Nephron progenitor cell (in vitro differentiated cells): ENCODE data around the gene GPRC5D.
A peak's percentile ranks its signal among the peaks of the same experiment; 100 is the strongest.

Experiments
- DNase-seq: peaks from one replicate; pipeline ENCODE4 v3.0.0; 2021
- H3K27ac Mint-ChIP-seq: 2 replicates; pipeline ENCODE4 v1.8.0; 2021; ENCODE audit warnings: mild to moderate bottlenecking, moderate library complexity, mixed read lengths
- H3K27me3 Mint-ChIP-seq: 2 replicates; pipeline ENCODE4 v1.8.0; 2021; ENCODE audit warnings: mild to moderate bottlenecking, low read depth, mixed read lengths; ENCODE audit not compliant: poor library complexity
- H3K36me3 Mint-ChIP-seq: 2 replicates; pipeline ENCODE4 v1.8.0; 2021; ENCODE audit warnings: low read depth, mixed read lengths
- H3K4me1 Mint-ChIP-seq: 2 replicates; pipeline ENCODE4 v1.8.0; 2021; ENCODE audit warnings: mixed read lengths
- H3K4me3 Mint-ChIP-seq: 2 replicates; pipeline ENCODE4 v1.8.0; 2021; ENCODE audit warnings: mild to moderate bottlenecking, moderate library complexity, mixed read lengths
- H3K9me3 Mint-ChIP-seq: 2 replicates; pipeline ENCODE4 v1.8.0; 2021; ENCODE audit warnings: mild to moderate bottlenecking, moderate library complexity, mixed read lengths
- TF ChIP-seq, protein P1 (sequence below): fragments of 200-600 bp; sonication (generic); IDR thresholded peaks from 2 replicates; pipeline ENCODE4 v1.5.0; 2021; ENCODE audit warnings: antibody characterized with exemption

GPRC5D gene

DNA sequence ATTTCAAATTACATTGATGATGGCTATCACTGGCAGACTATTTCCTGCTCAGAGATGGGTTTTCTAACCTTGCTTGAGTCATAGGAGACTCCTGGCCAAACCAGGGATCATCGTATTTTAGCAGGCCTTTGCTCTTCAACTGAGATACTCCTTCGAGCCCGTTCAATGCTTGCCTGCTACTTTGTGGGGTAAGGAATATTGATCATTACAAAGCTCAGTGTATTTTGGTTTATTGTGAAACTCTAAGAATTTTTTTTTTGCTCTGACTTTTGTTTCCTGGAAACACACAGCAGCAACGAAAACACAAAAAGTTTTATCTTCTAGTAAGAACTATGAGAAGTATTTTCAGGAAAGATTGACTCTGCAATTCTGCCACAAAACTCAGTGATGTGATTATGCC is 4.1 kb downstream of the GPRC5D start:
- Mint-ChIP-seq H3K27me3 (peaks cover 11% of the 10 kb centered on the region), H3K4me1 (no peaks in the 10 kb centered on the region), H3K4me3 (no peak overlapping the region), H3K9me3 (peaks cover 5% of the 10 kb centered on the region), H3K27ac (no peak overlapping the region), H3K36me3 (peaks cover 5% of the 10 kb centered on the region)
- TF ChIP-seq, protein P1, sequence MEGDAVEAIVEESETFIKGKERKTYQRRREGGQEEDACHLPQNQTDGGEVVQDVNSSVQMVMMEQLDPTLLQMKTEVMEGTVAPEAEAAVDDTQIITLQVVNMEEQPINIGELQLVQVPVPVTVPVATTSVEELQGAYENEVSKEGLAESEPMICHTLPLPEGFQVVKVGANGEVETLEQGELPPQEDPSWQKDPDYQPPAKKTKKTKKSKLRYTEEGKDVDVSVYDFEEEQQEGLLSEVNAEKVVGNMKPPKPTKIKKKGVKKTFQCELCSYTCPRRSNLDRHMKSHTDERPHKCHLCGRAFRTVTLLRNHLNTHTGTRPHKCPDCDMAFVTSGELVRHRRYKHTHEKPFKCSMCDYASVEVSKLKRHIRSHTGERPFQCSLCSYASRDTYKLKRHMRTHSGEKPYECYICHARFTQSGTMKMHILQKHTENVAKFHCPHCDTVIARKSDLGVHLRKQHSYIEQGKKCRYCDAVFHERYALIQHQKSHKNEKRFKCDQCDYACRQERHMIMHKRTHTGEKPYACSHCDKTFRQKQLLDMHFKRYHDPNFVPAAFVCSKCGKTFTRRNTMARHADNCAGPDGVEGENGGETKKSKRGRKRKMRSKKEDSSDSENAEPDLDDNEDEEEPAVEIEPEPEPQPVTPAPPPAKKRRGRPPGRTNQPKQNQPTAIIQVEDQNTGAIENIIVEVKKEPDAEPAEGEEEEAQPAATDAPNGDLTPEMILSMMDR = no peak
- DNase-seq = no peak

DNA sequence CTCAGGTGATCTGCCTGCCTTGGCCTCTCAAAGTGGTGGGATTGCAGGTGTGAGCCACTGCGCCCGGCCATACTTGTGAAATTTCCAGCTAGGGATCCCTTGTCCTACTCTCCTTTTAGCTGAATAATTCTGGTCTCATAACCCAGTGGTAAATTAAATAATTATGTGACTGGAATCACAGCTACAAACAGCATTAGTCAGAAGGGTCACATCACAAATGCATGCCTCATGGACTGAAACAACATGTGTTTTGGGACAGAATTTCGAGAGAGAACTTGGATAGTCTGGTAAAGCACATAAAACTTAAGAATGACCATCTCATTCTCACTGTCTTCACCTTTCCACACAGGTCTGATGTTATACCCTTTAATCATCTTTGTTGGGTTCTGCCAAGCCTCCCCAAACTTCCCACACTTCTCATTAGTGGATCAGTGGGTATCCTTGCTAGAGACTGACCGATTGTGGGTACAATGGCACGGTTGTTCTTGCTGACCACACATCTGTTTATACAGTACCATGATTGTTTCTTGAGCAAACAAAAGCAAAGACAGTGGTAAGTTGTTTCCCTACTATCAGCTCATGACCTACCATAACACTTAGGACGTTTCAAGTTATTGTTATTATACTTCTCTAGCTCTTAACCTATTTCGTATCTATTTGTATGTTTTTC is 5.1 kb downstream of the GPRC5D start:
- Mint-ChIP-seq H3K4me1 (no peaks in the 10 kb centered on the region), H3K36me3 (peaks cover 5% of the 10 kb centered on the region), H3K4me3 (no peak overlapping the region), H3K27me3 (peaks cover 11% of the 10 kb centered on the region), H3K27ac (no peak overlapping the region), H3K9me3 (peaks cover 5% of the 10 kb centered on the region)
- DNase-seq = no peak
- TF ChIP-seq, protein P1 = no peak

DNA sequence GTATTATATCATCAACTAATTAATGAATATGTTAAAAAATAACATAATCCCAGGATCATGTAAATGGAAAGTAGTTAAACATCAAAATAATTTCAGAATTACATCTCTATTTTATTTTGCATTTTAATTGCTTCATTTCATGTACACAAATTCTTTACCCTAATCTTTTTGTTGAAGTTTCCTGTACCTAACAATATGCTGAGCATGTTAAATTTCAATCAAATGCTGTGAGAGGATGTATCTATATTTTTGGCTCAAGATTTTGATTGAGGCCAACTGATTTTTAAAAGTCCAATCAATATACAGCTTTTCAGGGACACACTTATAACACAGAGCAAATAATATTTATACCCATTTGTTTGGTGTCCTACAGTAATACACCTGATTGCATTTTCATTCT is 6.4 kb downstream of the GPRC5D start:
- peaks cover 11% of the 10 kb centered on the region for H3K27me3 Mint-ChIP-seq
- H3K27ac Mint-ChIP-seq = no peak overlapping the region
- DNase-seq = no peak
- H3K36me3 Mint-ChIP-seq = peaks cover 5% of the 10 kb centered on the region
- no peak overlapping the region for H3K4me3 Mint-ChIP-seq
- peaks cover 5% of the 10 kb centered on the region for H3K9me3 Mint-ChIP-seq
- H3K4me1 Mint-ChIP-seq = no peaks in the 10 kb centered on the region
- TF ChIP-seq, protein P1 = no peak

DNA sequence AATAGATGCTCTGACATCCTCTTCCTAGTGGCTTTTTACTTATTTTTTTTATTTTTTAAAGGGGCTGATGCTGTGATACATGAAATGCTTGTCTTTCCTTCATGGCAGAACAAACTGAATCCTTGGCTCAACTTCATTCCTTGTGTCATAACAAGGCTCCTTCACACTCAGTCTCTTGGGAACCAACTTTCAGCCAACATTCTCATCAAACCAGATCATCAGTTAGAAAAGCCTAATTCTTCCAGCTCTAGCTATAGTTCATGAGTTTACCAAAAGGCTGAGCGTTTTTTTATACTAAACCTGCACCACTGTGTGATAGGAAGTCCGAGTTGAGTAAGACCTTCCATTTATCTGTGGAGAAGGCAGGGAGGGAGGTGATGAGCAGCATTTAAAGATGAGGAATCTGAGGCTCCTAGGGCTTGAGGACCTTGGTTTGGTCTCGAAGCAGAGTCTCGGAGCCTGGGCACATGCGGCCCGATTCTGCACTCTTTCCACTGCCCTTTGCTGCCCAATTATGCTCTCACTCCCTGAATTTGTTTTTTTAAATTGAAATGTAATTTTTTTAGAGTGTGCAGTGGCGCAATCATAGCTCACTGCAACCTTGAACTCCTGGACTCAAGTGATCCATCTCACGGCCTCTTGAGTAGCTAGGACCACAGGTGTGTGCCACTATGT is 8.2 kb downstream of the GPRC5D start:
- DNase-seq = no peak
- Mint-ChIP-seq H3K9me3 (no peaks in the 10 kb centered on the region), H3K27me3 (peaks cover 8% of the 10 kb centered on the region), H3K4me1 (peaks cover 7% of the 10 kb centered on the region), H3K36me3 (no peaks in the 10 kb centered on the region), H3K4me3 (no peak overlapping the region), H3K27ac (no peak overlapping the region)
- TF ChIP-seq, protein P1 = no peak

DNA sequence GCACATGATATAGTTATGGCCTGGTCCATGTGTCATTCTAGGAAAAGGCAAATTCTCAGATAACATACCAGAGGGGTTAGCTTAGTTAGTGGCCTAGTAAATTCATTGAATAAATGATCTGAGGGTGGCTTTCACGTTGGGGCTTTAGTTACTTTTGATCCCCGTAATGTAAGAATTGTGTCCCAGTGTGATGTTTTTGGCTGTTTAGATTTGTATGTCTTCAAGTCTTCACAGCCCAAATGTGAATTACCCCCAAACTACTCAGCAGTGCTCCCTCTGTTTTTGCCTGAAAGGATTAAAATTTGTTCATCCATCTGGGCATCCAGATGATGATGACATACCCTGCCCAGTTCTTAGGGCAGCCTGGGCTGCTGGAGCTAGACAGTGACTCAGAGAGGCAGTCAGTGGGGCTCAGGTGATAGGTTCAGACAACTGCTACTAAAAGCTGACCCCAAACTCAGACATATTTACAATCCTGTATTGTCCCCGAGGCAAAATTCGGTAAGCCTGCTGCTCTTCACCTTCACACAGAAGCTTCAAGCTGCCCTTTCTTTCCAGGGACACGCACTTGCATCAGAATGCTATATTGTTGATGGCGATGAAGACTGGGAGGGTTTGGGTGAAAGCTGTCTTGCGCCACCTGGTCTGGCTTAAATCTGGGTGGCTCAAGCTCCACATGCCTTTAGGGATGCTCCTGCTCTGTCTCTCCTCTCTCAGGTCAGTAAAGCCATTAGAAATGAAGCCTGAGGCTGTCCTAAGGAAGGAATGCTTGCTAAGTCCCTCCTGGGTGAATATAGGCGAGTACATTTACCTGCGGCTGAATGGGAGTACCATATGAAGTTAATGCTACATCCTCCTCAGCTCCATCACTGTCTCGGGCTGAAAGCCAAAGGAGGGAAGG is 10.3 kb downstream of the GPRC5D start:
- Mint-ChIP-seq H3K27ac (peak overlapping the region; percentile 41), H3K9me3 (no peaks in the 10 kb centered on the region), H3K4me3 (no peak overlapping the region), H3K36me3 (no peaks in the 10 kb centered on the region), H3K4me1 (peaks cover 7% of the 10 kb centered on the region), H3K27me3 (peaks cover 11% of the 10 kb centered on the region)
- TF ChIP-seq, protein P1 = no peak
- no peak for DNase-seq
